ENCODE data around the gene HYAL1.

The HYAL1 gene

GRCh38 chr3:50271314-50271936 lies 31.9 kb downstream of the HYAL1 start:
- Histone ChIP-seq H3K9me3 (ENCODE audit: control insufficient read depth, low read length) (no peaks in the 10 kb centered on the region), H3K18ac (ENCODE audit: low read depth in 1 of 2, low read length in 2 of 2) (no peak overlapping the region), H2BK120ac (ENCODE audit: low read depth, low read length) (no peak overlapping the region), H4K8ac (ENCODE audit: low read length) (no peak overlapping the region), H3K27me3 (ENCODE audit: control insufficient read depth in 1 of 2, insufficient read depth in 1 of 2, low read length in 2 of 2) (peaks cover 21 to 25% of the 10 kb centered on the region in 2 experiments), H3K4ac (ENCODE audit: low read depth in 1 of 2, low read length in 2 of 2) (no peak overlapping the region), H3K9ac (ENCODE audit: low read length) (no peak overlapping the region), H3K4me3 (ENCODE audit: insufficient read depth in 1 of 2, low read depth in 1 of 2, low read length in 2 of 2) (no peak overlapping the region), H3K4me1 (ENCODE audit: control insufficient read depth, insufficient read depth, low read depth, low read length) (peaks cover 67% of the 10 kb centered on the region), H3K79me1 (replicated peaks; ENCODE audit: low read length, poor library complexity, severe bottlenecking) (no peaks in the 10 kb centered on the region), H3K36me3 (ENCODE audit: control insufficient read depth in 1 of 2, insufficient read depth in 2 of 2, low read depth in 1 of 2, low read length in 2 of 2) (peaks cover 0 to 4% of the 10 kb centered on the region in 2 experiments), H2BK5ac (ENCODE audit: low read depth, low read length, poor library complexity, severe bottlenecking) (no peak overlapping the region), H2AFZ (ENCODE audit: low read depth, low read length) (no peak overlapping the region), H3K23ac (ENCODE audit: low read length in 2 of 2) (no peak overlapping the region), H2AK5ac (ENCODE audit: low read length, severe bottlenecking) (peak overlapping the region; percentile 1), H3K4me2 (ENCODE audit: low read length, poor library complexity, severe bottlenecking) (no peak overlapping the region), H3K27ac (ENCODE audit: low read length, poor library complexity, severe bottlenecking) (no peak overlapping the region), H4K91ac (ENCODE audit: low read length) (peak overlapping the region; percentile 9), H3K14ac (ENCODE audit: low read length in 2 of 2) (no peak overlapping the region), H2BK12ac (ENCODE audit: low read length in 2 of 2) (no peak overlapping the region), H2BK15ac (ENCODE audit: low read depth, poor library complexity, severe bottlenecking) (peak overlapping the region; percentile 12)
- 93% methylated on average over 8 of the region's 10 CpGs for whole genome bisulfite sequencing
- DNase-seq: no peak

GRCh38 chr3:50270422-50271224 lies 32.8 kb downstream of the HYAL1 start:
- H3K79me1 ChIP-seq (replicated peaks; ENCODE audit: low read length, poor library complexity, severe bottlenecking): no peaks in the 10 kb centered on the region
- no peak overlapping the region for H2BK5ac ChIP-seq (ENCODE audit: low read depth, low read length, poor library complexity, severe bottlenecking)
- no peaks in the 10 kb centered on the region for H3K36me3 ChIP-seq (ENCODE audit: control insufficient read depth in 1 of 2, insufficient read depth in 2 of 2, low read depth in 1 of 2, low read length in 2 of 2)
- no peak overlapping the region for H3K14ac ChIP-seq (ENCODE audit: low read length in 2 of 2)
- H2AK5ac ChIP-seq (ENCODE audit: low read length, severe bottlenecking): peak overlapping the region; percentile 56
- no peaks in the 10 kb centered on the region for H3K9me3 ChIP-seq (ENCODE audit: control insufficient read depth, low read length)
- no peak overlapping the region for H2BK120ac ChIP-seq (ENCODE audit: low read depth, low read length)
- H3K4me3 ChIP-seq (ENCODE audit: insufficient read depth in 1 of 2, low read depth in 1 of 2, low read length in 2 of 2): no peak overlapping the region
- H3K23ac ChIP-seq (ENCODE audit: low read length in 2 of 2): peak overlapping the region in 1 of 2 experiments; percentile 27
- H2AFZ ChIP-seq (ENCODE audit: low read depth, low read length): no peak overlapping the region
- H4K8ac ChIP-seq (ENCODE audit: low read length): no peak overlapping the region
- DNase-seq: no peak
- peak overlapping the region in 1 of 2 experiments; percentile 45 for H2BK12ac ChIP-seq (ENCODE audit: low read length in 2 of 2)
- peak overlapping the region in 1 of 2 experiments; percentile 38 for H3K18ac ChIP-seq (ENCODE audit: low read depth in 1 of 2, low read length in 2 of 2)
- peaks cover 73% of the 10 kb centered on the region for H3K4me1 ChIP-seq (ENCODE audit: control insufficient read depth, insufficient read depth, low read depth, low read length)
- 86% methylated on average over 19 of the region's 19 CpGs for WGBS
- H4K91ac ChIP-seq (ENCODE audit: low read length): peak overlapping the region; percentile 5
- no peak overlapping the region for H3K4me2 ChIP-seq (ENCODE audit: low read length, poor library complexity, severe bottlenecking)
- H3K9ac ChIP-seq (ENCODE audit: low read length): no peak overlapping the region
- peaks cover 20 to 21% of the 10 kb centered on the region in 2 experiments for H3K27me3 ChIP-seq (ENCODE audit: control insufficient read depth in 1 of 2, insufficient read depth in 1 of 2, low read length in 2 of 2)
- H3K4ac ChIP-seq (ENCODE audit: low read depth in 1 of 2, low read length in 2 of 2): peak overlapping the region in 1 of 2 experiments; percentile 22
- H3K27ac ChIP-seq (ENCODE audit: low read length, poor library complexity, severe bottlenecking): no peak overlapping the region
- H2BK15ac ChIP-seq (ENCODE audit: low read depth, poor library complexity, severe bottlenecking): no peak overlapping the region

- peak overlapping the region in 1 of 2 experiments; percentile 61 for H3K18ac ChIP-seq (ENCODE audit: low read depth in 1 of 2, low read length in 2 of 2)
- H2AK5ac ChIP-seq (ENCODE audit: low read length, severe bottlenecking): peak overlapping the region; percentile 23
- H3K4me2 ChIP-seq (ENCODE audit: low read length, poor library complexity, severe bottlenecking): no peak overlapping the region
- no peak overlapping the region for H2BK5ac ChIP-seq (ENCODE audit: low read depth, low read length, poor library complexity, severe bottlenecking)
- H3K9me3 ChIP-seq (ENCODE audit: control insufficient read depth, low read length): no peaks in the 10 kb centered on the region
- H2BK15ac ChIP-seq (ENCODE audit: low read depth, poor library complexity, severe bottlenecking): no peak overlapping the region
- H3K9ac ChIP-seq (ENCODE audit: low read length): no peak overlapping the region
- H4K8ac ChIP-seq (ENCODE audit: low read length): no peak overlapping the region
- H3K27ac ChIP-seq (ENCODE audit: low read length, poor library complexity, severe bottlenecking): no peak overlapping the region
- H3K23ac ChIP-seq (ENCODE audit: low read length in 2 of 2): peak overlapping the region in 1 of 2 experiments; percentile 75
- peak overlapping the region in 1 of 2 experiments; percentile 37 for H2BK12ac ChIP-seq (ENCODE audit: low read length in 2 of 2)
- no peaks in the 10 kb centered on the region for H3K36me3 ChIP-seq (ENCODE audit: control insufficient read depth in 1 of 2, insufficient read depth in 2 of 2, low read depth in 1 of 2, low read length in 2 of 2)
- H3K79me1 ChIP-seq (replicated peaks; ENCODE audit: low read length, poor library complexity, severe bottlenecking): no peaks in the 10 kb centered on the region
- H2AFZ ChIP-seq (ENCODE audit: low read depth, low read length): no peak overlapping the region
- H3K14ac ChIP-seq (ENCODE audit: low read length in 2 of 2): peak overlapping the region in 1 of 2 experiments; percentile 68
- H3K4me1 ChIP-seq (ENCODE audit: control insufficient read depth, insufficient read depth, low read depth, low read length): peaks cover 73% of the 10 kb centered on the region
- DNase-seq: peak; percentile 42
- 91% methylated on average over 8 of the region's 8 CpGs for WGBS
- peaks cover 13 to 16% of the 10 kb centered on the region in 2 experiments for H3K27me3 ChIP-seq (ENCODE audit: control insufficient read depth in 1 of 2, insufficient read depth in 1 of 2, low read length in 2 of 2)
- no peak overlapping the region for H3K4me3 ChIP-seq (ENCODE audit: insufficient read depth in 1 of 2, low read depth in 1 of 2, low read length in 2 of 2)
- H4K91ac ChIP-seq (ENCODE audit: low read length): peak overlapping the region; percentile 5
- H2BK120ac ChIP-seq (ENCODE audit: low read depth, low read length): no peak overlapping the region
- peak overlapping the region in 1 of 2 experiments; percentile 22 for H3K4ac ChIP-seq (ENCODE audit: low read depth in 1 of 2, low read length in 2 of 2)
Measured at GRCh38 chr3:50269977-50270413, 33.4 kb downstream of the HYAL1 start.

- Histone ChIP-seq H2BK12ac (ENCODE audit: low read length in 2 of 2) (no peak overlapping the region), H3K18ac (ENCODE audit: low read depth in 1 of 2, low read length in 2 of 2) (peak overlapping the region in 1 of 2 experiments; percentile 38), H4K91ac (ENCODE audit: low read length) (peak overlapping the region; percentile 12), H3K4me2 (ENCODE audit: low read length, poor library complexity, severe bottlenecking) (no peak overlapping the region), H3K14ac (ENCODE audit: low read length in 2 of 2) (peak overlapping the region in 1 of 2 experiments; percentile 15), H3K9ac (ENCODE audit: low read length) (no peak overlapping the region), H3K27ac (ENCODE audit: low read length, poor library complexity, severe bottlenecking) (no peak overlapping the region), H2BK120ac (ENCODE audit: low read depth, low read length) (no peak overlapping the region), H3K36me3 (ENCODE audit: control insufficient read depth in 1 of 2, insufficient read depth in 2 of 2, low read depth in 1 of 2, low read length in 2 of 2) (no peaks in the 10 kb centered on the region), H2BK5ac (ENCODE audit: low read depth, low read length, poor library complexity, severe bottlenecking) (no peak overlapping the region), H2AFZ (ENCODE audit: low read depth, low read length) (no peak overlapping the region), H2BK15ac (ENCODE audit: low read depth, poor library complexity, severe bottlenecking) (no peak overlapping the region), H3K4ac (ENCODE audit: low read depth in 1 of 2, low read length in 2 of 2) (no peak overlapping the region), H2AK5ac (ENCODE audit: low read length, severe bottlenecking) (peak overlapping the region; percentile 24), H3K4me1 (ENCODE audit: control insufficient read depth, insufficient read depth, low read depth, low read length) (peaks cover 71% of the 10 kb centered on the region), H3K4me3 (ENCODE audit: insufficient read depth in 1 of 2, low read depth in 1 of 2, low read length in 2 of 2) (no peak overlapping the region), H3K27me3 (ENCODE audit: control insufficient read depth in 1 of 2, insufficient read depth in 1 of 2, low read length in 2 of 2) (peaks cover 8 to 14% of the 10 kb centered on the region in 2 experiments), H3K23ac (ENCODE audit: low read length in 2 of 2) (no peak overlapping the region), H4K8ac (ENCODE audit: low read length) (no peak overlapping the region), H3K9me3 (ENCODE audit: control insufficient read depth, low read length) (no peaks in the 10 kb centered on the region), H3K79me1 (replicated peaks; ENCODE audit: low read length, poor library complexity, severe bottlenecking) (no peaks in the 10 kb centered on the region)
- DNase-seq: no peak
- 96% methylated on average over 4 of the region's 4 CpGs for WGBS
Measured at GRCh38 chr3:50269460-50269859, 33.9 kb downstream of the HYAL1 start.
